ENCODE results near the gene GIMAP1.
A peak's percentile ranks its signal among the peaks of the same experiment; 100 is the strongest.

Gene GIMAP1

GRCh38 chr7:150721970-150722373 is 5.6 kb downstream of the GIMAP1 start:
- DNase-seq (ENCODE audit: low read depth in 1 of 2, low spot score in 1 of 2) = no peak

- no peak for DNase-seq (ENCODE audit: low read depth in 1 of 2, low spot score in 1 of 2)
Observed at GRCh38 chr7:150722431-150722931, 6.1 kb downstream of the GIMAP1 start.

- no peak for DNase-seq (ENCODE audit: low read depth in 1 of 2, low spot score in 1 of 2)
Observed at GRCh38 chr7:150723467-150723866, 7.1 kb downstream of the GIMAP1 start.

GRCh38 chr7:150727381-150727780 is 11.0 kb downstream of the GIMAP1 start:
- DNase-seq (ENCODE audit: low read depth in 1 of 2, low spot score in 1 of 2) = no peak

- DNase-seq (ENCODE audit: low read depth in 1 of 2, low spot score in 1 of 2) = no peak
Observed at GRCh38 chr7:150728011-150728410, 11.6 kb downstream of the GIMAP1 start.

GRCh38 chr7:150728609-150729008 is 12.2 kb downstream of the GIMAP1 start:
- DNase-seq (ENCODE audit: low read depth in 1 of 2, low spot score in 1 of 2) = no peak

GRCh38 chr7:150731916-150732315 is 15.5 kb downstream of the GIMAP1 start:
- no peak for DNase-seq (ENCODE audit: low read depth in 1 of 2, low spot score in 1 of 2)

- DNase-seq (ENCODE audit: low read depth in 1 of 2, low spot score in 1 of 2) = no peak
Observed at GRCh38 chr7:150732786-150733481, 16.5 kb downstream of the GIMAP1 start.

GRCh38 chr7:150733482-150734095 is 17.2 kb downstream of the GIMAP1 start:
- DNase-seq (ENCODE audit: low read depth in 1 of 2, low spot score in 1 of 2) = no peak

GRCh38 chr7:150734254-150734653 is 17.8 kb downstream of the GIMAP1 start:
- no peak for DNase-seq (ENCODE audit: low read depth in 1 of 2, low spot score in 1 of 2)

GRCh38 chr7:150735596-150736358 is 19.4 kb downstream of the GIMAP1 start:
- no peak for DNase-seq (ENCODE audit: low read depth in 1 of 2, low spot score in 1 of 2)

GRCh38 chr7:150736864-150737263 is 20.5 kb downstream of the GIMAP1 start:
- DNase-seq (ENCODE audit: low read depth in 1 of 2, low spot score in 1 of 2) = no peak

GRCh38 chr7:150737265-150738055 is 21.0 kb downstream of the GIMAP1 start, which contains the start of gene GIMAP5:
TSS of gene GIMAP5 (plus strand) at chr7:150737418. CDS start at chr7:150740885, 3,467 bp downstream.
- DNase-seq (ENCODE audit: low read depth in 1 of 2, low spot score in 1 of 2) = peak; percentile 41 to 42

- DNase-seq (ENCODE audit: low read depth in 1 of 2, low spot score in 1 of 2) = no peak
Observed at GRCh38 chr7:150738092-150738491, 21.7 kb downstream of the GIMAP1 start.

- DNase-seq (ENCODE audit: low read depth in 1 of 2, low spot score in 1 of 2) = no peak
Observed at GRCh38 chr7:150738591-150739001, 22.2 kb downstream of the GIMAP1 start.

- DNase-seq (ENCODE audit: low read depth in 1 of 2, low spot score in 1 of 2) = no peak
Observed at GRCh38 chr7:150739033-150739432, 22.6 kb downstream of the GIMAP1 start.

- no peak for DNase-seq (ENCODE audit: low read depth in 1 of 2, low spot score in 1 of 2)
Observed at GRCh38 chr7:150740053-150740452, 23.6 kb downstream of the GIMAP1 start.

- no peak for DNase-seq (ENCODE audit: low read depth in 1 of 2, low spot score in 1 of 2)
Observed at GRCh38 chr7:150742286-150742968, 26.0 kb downstream of the GIMAP1 start.

GRCh38 chr7:150744041-150744656 is 27.7 kb downstream of the GIMAP1 start:
- no peak for DNase-seq (ENCODE audit: low read depth in 1 of 2, low spot score in 1 of 2)

- DNase-seq (ENCODE audit: low read depth in 1 of 2, low spot score in 1 of 2) = no peak
Observed at GRCh38 chr7:150745086-150745485, 28.7 kb downstream of the GIMAP1 start.

All from activated T-helper 1 cell treated with anti-CD3 and anti-CD28 coated beads, Interleukin-2, amount 50 U/mL, for 16 hours (primary cell).